ENCODE results near the gene PPT2. TPM values are rescaled to one million over a fixed set of nuclear protein-coding genes. Genes with fewer than 3 reads are reported as not detected.

The PPT2 gene
- total and polyA plus RNA-seq, 2 donors (not counting 3 experiments of a cell fraction or from before 2014, with no cell fraction given), result 27.2 to 47.3 TPM

DNA sequence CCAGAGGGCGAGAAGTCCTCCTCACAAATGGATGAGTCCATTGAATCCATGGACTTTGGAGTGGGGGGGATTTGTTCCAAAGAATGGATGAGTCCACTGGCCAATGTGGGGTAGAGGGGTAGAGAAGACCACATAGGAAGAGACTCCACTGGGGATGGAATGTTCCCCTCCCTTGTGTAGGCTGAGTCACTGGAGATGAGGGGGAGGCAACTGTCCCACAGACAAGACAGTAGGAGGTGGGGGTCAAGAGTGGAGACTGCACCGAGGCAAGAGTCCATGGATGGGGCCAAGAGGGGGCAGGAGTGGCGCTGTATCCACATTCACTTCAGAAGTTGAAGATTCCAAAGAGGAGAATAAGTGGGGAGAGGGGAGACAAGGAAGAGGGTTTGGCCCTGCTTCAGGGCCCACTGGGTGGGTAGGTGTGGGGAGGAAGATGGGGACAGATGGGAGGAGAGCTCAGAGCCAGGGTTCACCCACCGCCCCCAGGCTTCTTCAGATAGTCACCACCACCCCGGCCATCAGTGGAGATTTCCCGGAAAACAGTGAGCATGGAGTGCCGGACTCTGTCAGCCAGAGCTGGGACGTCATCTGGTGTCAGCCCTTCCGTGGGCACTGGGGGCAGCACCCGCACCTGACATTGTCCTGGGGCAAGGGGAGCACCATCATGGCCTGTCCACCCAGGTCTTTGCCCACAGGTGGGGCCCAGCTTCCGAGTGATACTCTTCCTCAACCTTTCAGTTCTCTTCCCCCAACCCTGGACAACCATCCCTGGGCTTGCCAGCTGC lies 15.1 kb downstream of the PPT2 start:
- FAIRE-seq (no peak), DNase-seq (ENCODE audit: low read depth, low spot score) (no peak)
- H3K4me1 ChIP-seq (ENCODE audit: control insufficient read depth, extremely low read depth, insufficient read depth, low read length), result no peaks in the 10 kb centered on the region
- peaks cover 7 to 21% of the 10 kb centered on the region in 2 experiments for H3K36me3 ChIP-seq (ENCODE audit: control insufficient read depth in 2 of 2, extremely low read depth in 1 of 2, insufficient read depth in 2 of 2, low read length in 2 of 2)
- H3K27me3 ChIP-seq (ENCODE audit: control insufficient read depth in 2 of 2, insufficient read depth in 2 of 2, low read length in 2 of 2), result no peaks in the 10 kb centered on the region
- no peaks in the 10 kb centered on the region for H3K9me3 ChIP-seq (replicated peaks; ENCODE audit: control insufficient read depth, insufficient read depth, low read length)
- TSS peak; percentile 66 for BruUV-seq (replicated peaks)
- ChIA-PET POLR2A (no interaction called here), CTCF (interaction anchor here (0.9 kb wide), 1 partner anchor 14 kb away, joined by 3 read pairs; no protein-coding TSS in a partner anchor)
- H2AFZ ChIP-seq (ENCODE audit: low read depth, low read length), result no peak overlapping the region
- H4K20me1 ChIP-seq (replicated peaks; ENCODE audit: control insufficient read depth, extremely low read depth, insufficient read depth, low read length), result no peaks in the 10 kb centered on the region
- no peak overlapping the region for H3K4me3 ChIP-seq (replicated peaks in 1 of 3; ENCODE audit: insufficient read depth in 1 of 3, low read depth in 1 of 3, low read length in 3 of 3)
- H3K9ac ChIP-seq (replicated peaks; ENCODE audit: extremely low read depth, insufficient read depth, low read length), result no peak overlapping the region
- no peak overlapping the region for H3K27ac ChIP-seq (ENCODE audit: insufficient read depth, low read depth, low read length)
- H3K9me1 ChIP-seq (replicated peaks; ENCODE audit: control insufficient read depth, extremely low read depth, insufficient read depth, low read length), result no peaks in the 10 kb centered on the region
- no peaks in the 10 kb centered on the region for H3K79me2 ChIP-seq (ENCODE audit: control insufficient read depth, insufficient read depth, low read length)
- no peak overlapping the region for H3K4me2 ChIP-seq (ENCODE audit: insufficient read depth, low read length)
- intact Hi-C loops (cut with micrococcal nuclease) (no loop called here), dilution Hi-C loops (cut with MboI; ENCODE audit: extremely low pct_ligation_motif_present, low sequenced_read_pairs) (no loop called here)
- TF ChIP-seq JUN (IDR thresholded peaks at IDR 0.05; ENCODE audit: borderline replicate concordance, insufficient read depth, insufficient read length, low read depth) (no peak), GATA2 (IDR thresholded peaks at IDR 0.05; ENCODE audit: insufficient read depth, insufficient read length, low read depth, low read length) (no peak), POLR2AphosphoS5 (IDR thresholded peaks at IDR 0.05; ENCODE audit: insufficient read depth, low read depth, low read length) (no peak), POLR2A (IDR thresholded peaks at IDR 0.05; ENCODE audit: low read depth, low read length) (no peak), FOS (IDR thresholded peaks at IDR 0.05; ENCODE audit: borderline replicate concordance, insufficient read depth, low read length) (no peak)
- TF ChIP-seq, protein P1, sequence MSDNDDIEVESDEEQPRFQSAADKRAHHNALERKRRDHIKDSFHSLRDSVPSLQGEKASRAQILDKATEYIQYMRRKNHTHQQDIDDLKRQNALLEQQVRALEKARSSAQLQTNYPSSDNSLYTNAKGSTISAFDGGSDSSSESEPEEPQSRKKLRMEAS (IDR thresholded peaks at IDR 0.05; ENCODE audit: insufficient read depth, insufficient read length), result no peak

DNA sequence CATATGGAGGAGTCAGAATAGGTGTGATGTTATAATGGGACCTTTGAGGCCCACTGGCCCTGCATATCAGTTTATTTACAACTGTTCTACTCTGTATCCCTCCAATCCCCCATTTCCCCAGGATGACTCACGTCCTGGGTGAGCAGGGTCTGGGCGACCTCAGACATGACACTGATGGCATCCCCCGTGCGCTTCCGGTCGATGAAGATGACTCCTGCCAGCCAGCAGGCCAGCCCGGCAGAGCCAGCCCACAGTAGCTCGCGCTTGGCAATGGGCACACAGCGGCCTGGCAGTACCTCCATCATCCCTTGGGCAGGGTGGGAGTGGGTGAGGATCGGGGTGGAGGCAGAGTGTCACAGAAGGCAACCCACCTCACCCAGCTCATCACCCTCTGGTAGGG lies 16.4 kb downstream of the PPT2 start:
- TF ChIP-seq MYC (IDR thresholded peaks at IDR 0.05; ENCODE audit: low read depth, low read length), result no peak
- no peak for TF ChIP-seq JUN (IDR thresholded peaks at IDR 0.05; ENCODE audit: borderline replicate concordance, insufficient read depth, insufficient read length, low read depth)
- TF ChIP-seq, protein P2, sequence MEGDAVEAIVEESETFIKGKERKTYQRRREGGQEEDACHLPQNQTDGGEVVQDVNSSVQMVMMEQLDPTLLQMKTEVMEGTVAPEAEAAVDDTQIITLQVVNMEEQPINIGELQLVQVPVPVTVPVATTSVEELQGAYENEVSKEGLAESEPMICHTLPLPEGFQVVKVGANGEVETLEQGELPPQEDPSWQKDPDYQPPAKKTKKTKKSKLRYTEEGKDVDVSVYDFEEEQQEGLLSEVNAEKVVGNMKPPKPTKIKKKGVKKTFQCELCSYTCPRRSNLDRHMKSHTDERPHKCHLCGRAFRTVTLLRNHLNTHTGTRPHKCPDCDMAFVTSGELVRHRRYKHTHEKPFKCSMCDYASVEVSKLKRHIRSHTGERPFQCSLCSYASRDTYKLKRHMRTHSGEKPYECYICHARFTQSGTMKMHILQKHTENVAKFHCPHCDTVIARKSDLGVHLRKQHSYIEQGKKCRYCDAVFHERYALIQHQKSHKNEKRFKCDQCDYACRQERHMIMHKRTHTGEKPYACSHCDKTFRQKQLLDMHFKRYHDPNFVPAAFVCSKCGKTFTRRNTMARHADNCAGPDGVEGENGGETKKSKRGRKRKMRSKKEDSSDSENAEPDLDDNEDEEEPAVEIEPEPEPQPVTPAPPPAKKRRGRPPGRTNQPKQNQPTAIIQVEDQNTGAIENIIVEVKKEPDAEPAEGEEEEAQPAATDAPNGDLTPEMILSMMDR (IDR thresholded peaks at IDR 0.05; ENCODE audit: extremely low read depth in 1 of 2, insufficient read depth in 1 of 2, low read depth in 1 of 2, low read length in 2 of 2), result no peak
- TF ChIP-seq POLR2AphosphoS5 (IDR thresholded peaks at IDR 0.05; ENCODE audit: insufficient read depth, low read depth, low read length), result no peak
- TF ChIP-seq, protein P1 (IDR thresholded peaks at IDR 0.05; ENCODE audit: insufficient read depth, insufficient read length), result no peak
- no peak for TF ChIP-seq EZH2 (IDR thresholded peaks at IDR 0.05; ENCODE audit: borderline replicate concordance, low read depth, low read length, severe bottlenecking)
- no peak for TF ChIP-seq FOS (IDR thresholded peaks at IDR 0.05; ENCODE audit: borderline replicate concordance, insufficient read depth, low read length)
- no peak for TF ChIP-seq POLR2A (IDR thresholded peaks at IDR 0.05; ENCODE audit: low read depth, low read length)
- no peak for TF ChIP-seq GATA2 (IDR thresholded peaks at IDR 0.05; ENCODE audit: insufficient read depth, insufficient read length, low read depth, low read length)
- Histone ChIP-seq H3K4me1 (ENCODE audit: control insufficient read depth, extremely low read depth, insufficient read depth, low read length) (peaks cover 7% of the 10 kb centered on the region), H3K79me2 (ENCODE audit: control insufficient read depth, insufficient read depth, low read length) (peaks cover 11% of the 10 kb centered on the region), H3K27ac (ENCODE audit: insufficient read depth, low read depth, low read length) (no peak overlapping the region), H3K9me1 (replicated peaks; ENCODE audit: control insufficient read depth, extremely low read depth, insufficient read depth, low read length) (no peaks in the 10 kb centered on the region), H3K9me3 (replicated peaks; ENCODE audit: control insufficient read depth, insufficient read depth, low read length) (no peaks in the 10 kb centered on the region), H3K9ac (replicated peaks; ENCODE audit: extremely low read depth, insufficient read depth, low read length) (no peak overlapping the region), H4K20me1 (replicated peaks; ENCODE audit: control insufficient read depth, extremely low read depth, insufficient read depth, low read length) (no peaks in the 10 kb centered on the region), H3K27me3 (ENCODE audit: control insufficient read depth in 2 of 2, insufficient read depth in 2 of 2, low read length in 2 of 2) (no peaks in the 10 kb centered on the region), H2AFZ (ENCODE audit: low read depth, low read length) (no peak overlapping the region), H3K36me3 (ENCODE audit: control insufficient read depth in 2 of 2, extremely low read depth in 1 of 2, insufficient read depth in 2 of 2, low read length in 2 of 2) (peaks cover 7 to 21% of the 10 kb centered on the region in 2 experiments), H3K4me3 (replicated peaks in 1 of 3; ENCODE audit: insufficient read depth in 1 of 3, low read depth in 1 of 3, low read length in 3 of 3) (no peak overlapping the region), H3K4me2 (ENCODE audit: insufficient read depth, low read length) (no peak overlapping the region)
- dilution Hi-C loops (cut with MboI; ENCODE audit: extremely low pct_ligation_motif_present, low sequenced_read_pairs), result no loop called here
- DNase-seq (ENCODE audit: low read depth, low spot score), result no peak
- POLR2A ChIA-PET, result no interaction called here
- intact Hi-C loops (cut with micrococcal nuclease), result no loop called here
- no peak for FAIRE-seq
- CTCF ChIA-PET, result interaction anchor here (0.6 kb wide), 1 partner anchor 488 kb away, joined by 3 read pairs; no protein-coding TSS in a partner anchor
- BruUV-seq (replicated peaks), result no TSS peak

All from endothelial cell of umbilical vein (primary cell).